GM12891 (cell line): ENCODE results near the gene RAB3C.
A peak's percentile ranks its signal among the peaks of the same experiment; 100 is the strongest.

Experiments
- DNase-seq: peaks from one replicate; pipeline ENCODE4 v3.0.0; 2011; ENCODE audit warnings: low spot score; ENCODE audit not compliant: insufficient read length
- FAIRE-seq: peaks from 2 replicates; lab custom pipeline; 2011; peaks lifted over from hg19 to GRCh38; lab: Jason Lieb, UNC
- PAX5 ChIP-seq: IDR thresholded peaks from 2 replicates; pipeline ENCODE4 v1.6.1; 2011; ENCODE audit warnings: low read length, moderate library complexity, mild to moderate bottlenecking; ENCODE audit not compliant: insufficient read depth, severe bottlenecking
- POLR2A ChIP-seq: IDR thresholded peaks from 2 replicates; pipeline ENCODE4 v1.6.1; 2011; ENCODE audit warnings: low read depth, low read length, control low read depth
- POLR2AphosphoS5 ChIP-seq: IDR thresholded peaks from 2 replicates; pipeline ENCODE4 v1.6.1; 2011; ENCODE audit warnings: low read depth, low read length, control low read depth
- POU2F2 ChIP-seq: IDR thresholded peaks from 2 replicates; pipeline ENCODE4 v1.6.1; 2011; ENCODE audit warnings: low read depth, mild to moderate bottlenecking, control low read depth, low read length, moderate library complexity
- SPI1 ChIP-seq: IDR thresholded peaks from 2 replicates; pipeline ENCODE4 v1.6.1; 2011; ENCODE audit warnings: low read depth, low read length, control low read depth
- TAF1 ChIP-seq: IDR thresholded peaks from 2 replicates; pipeline ENCODE4 v1.6.1; 2011; ENCODE audit warnings: low read depth, low read length, control low read depth

Gene RAB3C

DNA sequence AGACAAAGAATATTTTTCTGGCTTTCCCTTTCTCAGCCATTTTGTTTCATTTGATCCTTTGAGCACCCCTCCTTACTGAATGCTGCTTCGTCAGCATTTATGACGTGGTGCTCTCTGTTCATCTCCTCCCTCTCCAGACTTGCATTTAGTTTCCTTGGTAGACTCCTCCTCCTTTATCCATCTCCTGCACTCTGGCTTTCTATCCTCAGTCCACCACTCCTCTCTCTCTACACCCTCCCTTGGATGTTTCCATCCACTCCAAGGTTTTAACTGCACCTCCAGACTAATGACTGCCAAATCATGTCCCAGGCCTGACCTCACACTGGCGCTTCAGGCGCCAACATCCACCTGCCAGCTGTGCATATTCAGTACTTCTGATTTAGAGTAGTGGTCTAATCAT lies 245.4 kb downstream of the RAB3C start:
- no peak for FAIRE-seq
- no peak for DNase-seq
- no peak for TF ChIP-seq TAF1
- TF ChIP-seq PAX5: no peak
- no peak for TF ChIP-seq POU2F2
- no peak for TF ChIP-seq POLR2AphosphoS5
- no peak for TF ChIP-seq SPI1
- TF ChIP-seq POLR2A: no peak

DNA sequence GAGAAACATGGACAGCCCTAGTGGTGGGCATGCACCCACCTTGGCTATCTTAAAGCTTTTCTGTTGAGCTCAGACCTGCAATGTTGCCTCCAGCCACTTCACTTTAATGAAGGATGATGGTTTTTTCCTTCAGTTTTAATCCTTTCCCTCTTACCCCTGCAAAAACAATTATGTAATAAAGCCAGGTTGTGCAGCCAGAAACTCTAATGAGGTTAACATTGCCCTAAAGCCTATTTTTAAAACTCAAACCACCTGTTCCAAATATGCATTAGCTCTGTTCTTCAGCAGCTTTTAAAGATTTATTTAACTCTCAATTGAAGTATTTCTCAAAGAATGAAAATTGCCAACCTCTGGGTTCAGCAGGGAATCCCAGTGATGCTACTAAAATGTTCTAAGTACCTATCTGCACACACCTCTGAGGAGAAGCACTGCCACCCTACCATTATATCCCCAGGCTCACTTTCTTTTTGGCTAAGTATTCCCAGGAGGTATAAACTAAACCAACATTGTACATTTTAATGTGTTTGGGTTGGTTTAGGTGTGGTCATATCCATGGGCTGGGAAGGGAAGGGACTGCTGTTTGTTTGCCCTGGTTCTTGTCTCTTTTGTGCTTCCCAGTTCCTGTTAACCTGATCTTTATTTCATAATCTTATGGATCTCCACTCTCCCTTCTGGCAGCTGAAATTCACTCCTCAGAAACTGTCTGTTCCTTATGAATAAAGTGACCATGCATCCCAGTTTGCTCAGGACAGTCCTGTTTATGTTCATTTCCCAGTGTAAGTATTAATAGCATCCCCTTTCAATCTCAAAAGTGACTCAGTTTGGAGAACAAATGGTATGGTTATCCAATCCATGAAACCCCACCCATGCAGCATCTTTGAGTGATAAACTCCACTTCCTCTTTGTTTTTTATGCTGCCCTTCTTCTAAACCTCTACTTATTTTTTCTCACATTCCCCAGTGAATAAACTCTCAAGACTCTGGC lies 251.7 kb downstream of the RAB3C start:
- FAIRE-seq (no peak), DNase-seq (no peak)
- TF ChIP-seq PAX5 (no peak), SPI1 (0 out of 2 replicates have a peak, but pooled peaks have one; percentile 21), POLR2AphosphoS5 (no peak), POU2F2 (no peak), TAF1 (no peak), POLR2A (no peak)

DNA sequence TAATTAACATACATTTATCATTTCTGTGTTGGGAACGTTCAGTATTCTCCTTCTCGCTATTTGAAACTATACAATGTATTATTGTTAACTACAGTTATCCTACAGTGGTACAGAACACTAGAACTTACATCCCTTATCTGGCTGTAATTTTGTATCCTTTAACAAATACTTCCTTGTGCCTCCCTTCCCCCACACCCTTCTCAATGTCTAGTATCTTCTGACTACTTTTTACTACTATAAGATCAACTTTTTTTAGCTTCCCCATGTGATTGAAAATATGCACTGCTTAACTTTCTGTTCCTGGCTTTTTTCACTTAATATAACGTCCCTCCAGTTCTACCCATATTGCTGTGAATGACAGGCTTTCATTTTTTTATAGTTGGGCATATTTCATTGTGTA lies 253.5 kb downstream of the RAB3C start:
- no peak for TF ChIP-seq POLR2AphosphoS5
- TF ChIP-seq PAX5: no peak
- TF ChIP-seq POU2F2: no peak
- TF ChIP-seq POLR2A: no peak
- TF ChIP-seq SPI1: no peak
- no peak for TF ChIP-seq TAF1
- FAIRE-seq: no peak
- no peak for DNase-seq

DNA sequence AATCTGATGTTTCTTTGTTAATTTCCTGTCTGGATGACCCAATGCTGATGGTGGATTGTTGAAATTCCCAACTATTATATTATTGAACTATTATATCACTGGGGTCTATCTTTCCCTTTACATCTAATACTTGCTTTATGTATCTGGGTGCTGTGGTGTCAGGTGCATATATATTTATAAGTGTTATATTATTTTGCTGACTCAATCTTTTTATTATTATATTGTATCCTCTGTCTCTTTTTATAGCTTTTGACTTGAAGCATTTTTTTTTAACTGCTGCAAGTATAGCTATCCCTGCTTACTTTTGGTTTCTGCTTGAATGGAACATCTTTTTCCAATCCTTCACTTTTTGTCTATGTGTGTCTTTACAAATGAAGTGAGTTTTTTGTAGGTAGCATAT lies 255.9 kb downstream of the RAB3C start:
- TF ChIP-seq TAF1 (no peak), POLR2A (no peak), PAX5 (no peak), POLR2AphosphoS5 (no peak), SPI1 (no peak), POU2F2 (no peak)
- no peak for FAIRE-seq

DNA sequence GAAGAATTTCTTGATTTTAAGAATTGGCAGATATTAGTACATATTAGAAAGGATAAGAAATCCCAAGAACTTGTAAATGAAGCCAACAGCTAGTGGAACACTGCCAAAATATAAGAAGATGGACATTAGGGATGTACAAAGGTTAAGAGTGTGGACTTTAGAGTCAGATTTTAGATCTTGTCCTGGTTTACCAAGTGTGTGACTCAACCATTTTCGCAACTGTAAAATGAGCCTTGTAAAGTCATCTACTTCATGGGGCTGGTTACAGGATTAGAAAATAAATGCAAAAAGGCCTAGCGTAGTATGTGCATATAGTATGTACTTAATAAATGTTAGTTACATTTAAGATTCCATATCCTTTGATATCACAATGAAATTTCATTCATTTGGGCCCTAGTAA lies 260.0 kb downstream of the RAB3C start:
- DNase-seq: no peak
- TF ChIP-seq SPI1 (no peak), POLR2A (no peak), TAF1 (no peak), PAX5 (no peak), POLR2AphosphoS5 (no peak), POU2F2 (no peak)
- FAIRE-seq: no peak

More for the DNA sequence above, 255.9 kb downstream of the RAB3C start:
- DNase-seq: no peak

DNA sequence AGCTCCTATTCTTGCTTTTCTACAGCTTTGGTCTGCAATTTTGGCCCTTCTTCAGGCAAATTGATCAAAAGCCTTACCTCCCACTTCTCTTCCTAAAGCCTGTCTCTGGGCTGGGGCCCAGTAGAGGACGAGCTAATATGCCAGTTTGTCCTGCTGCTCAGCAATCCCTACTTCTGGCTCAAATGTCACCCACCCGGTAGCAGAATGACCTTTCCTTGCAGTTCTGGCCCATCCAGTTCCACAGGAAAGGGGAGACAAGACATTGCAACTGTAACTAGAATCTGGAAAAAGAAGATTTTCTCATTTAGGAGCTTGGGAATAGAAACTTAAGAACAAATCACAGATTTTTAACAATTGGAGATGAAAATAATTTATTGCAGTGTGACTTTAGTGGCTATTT lies 261.5 kb downstream of the RAB3C start:
- FAIRE-seq (no peak), DNase-seq (no peak)
- TF ChIP-seq POLR2AphosphoS5: no peak
- no peak for TF ChIP-seq TAF1
- no peak for TF ChIP-seq PAX5
- TF ChIP-seq SPI1: no peak
- no peak for TF ChIP-seq POLR2A
- TF ChIP-seq POU2F2: no peak

DNA sequence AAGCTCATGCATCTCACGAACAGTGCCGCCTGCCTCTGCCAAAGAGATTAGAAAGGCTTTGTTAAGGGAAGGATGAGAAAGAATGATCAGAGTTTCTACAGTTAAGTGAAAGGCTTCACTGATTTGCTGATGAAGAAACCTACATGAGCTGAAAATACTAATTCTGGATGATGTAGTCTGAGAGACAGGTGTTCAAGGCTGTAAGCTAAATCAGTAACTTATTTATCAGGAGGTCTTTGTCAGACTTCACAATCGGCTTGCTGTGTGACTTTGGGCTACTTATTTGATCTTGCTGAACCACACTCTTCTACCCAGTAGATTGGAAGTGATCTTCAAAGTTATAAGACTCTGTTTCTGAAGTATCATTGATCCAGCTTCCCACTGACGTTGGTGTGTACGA lies 264.2 kb downstream of the RAB3C start:
- no peak for DNase-seq
- no peak for FAIRE-seq
- no peak for TF ChIP-seq POLR2AphosphoS5
- no peak for TF ChIP-seq PAX5
- TF ChIP-seq TAF1: no peak
- TF ChIP-seq POU2F2: no peak
- no peak for TF ChIP-seq POLR2A
- TF ChIP-seq SPI1: no peak

DNA sequence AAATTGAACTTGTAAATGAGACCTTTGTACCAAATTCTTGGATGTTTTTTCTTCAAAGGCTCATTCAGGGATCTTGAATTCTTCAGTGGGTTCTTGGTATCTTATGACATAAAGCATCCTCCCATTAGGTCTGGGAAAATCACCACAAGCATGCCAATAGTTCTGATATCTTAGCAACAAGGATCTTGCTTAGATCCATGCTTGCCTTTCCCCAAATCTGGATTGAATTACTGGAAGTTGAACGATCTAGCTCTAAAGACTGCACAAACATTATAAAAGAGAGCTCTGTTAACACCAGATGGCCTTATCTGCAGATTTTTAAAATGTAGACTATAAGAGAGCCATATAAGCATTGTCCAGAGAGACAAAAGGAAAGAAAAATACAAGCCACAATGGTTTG lies 266.3 kb downstream of the RAB3C start:
- FAIRE-seq: no peak
- no peak for DNase-seq
- TF ChIP-seq TAF1 (no peak), PAX5 (no peak), POLR2AphosphoS5 (no peak), SPI1 (no peak), POLR2A (no peak), POU2F2 (no peak)

DNA sequence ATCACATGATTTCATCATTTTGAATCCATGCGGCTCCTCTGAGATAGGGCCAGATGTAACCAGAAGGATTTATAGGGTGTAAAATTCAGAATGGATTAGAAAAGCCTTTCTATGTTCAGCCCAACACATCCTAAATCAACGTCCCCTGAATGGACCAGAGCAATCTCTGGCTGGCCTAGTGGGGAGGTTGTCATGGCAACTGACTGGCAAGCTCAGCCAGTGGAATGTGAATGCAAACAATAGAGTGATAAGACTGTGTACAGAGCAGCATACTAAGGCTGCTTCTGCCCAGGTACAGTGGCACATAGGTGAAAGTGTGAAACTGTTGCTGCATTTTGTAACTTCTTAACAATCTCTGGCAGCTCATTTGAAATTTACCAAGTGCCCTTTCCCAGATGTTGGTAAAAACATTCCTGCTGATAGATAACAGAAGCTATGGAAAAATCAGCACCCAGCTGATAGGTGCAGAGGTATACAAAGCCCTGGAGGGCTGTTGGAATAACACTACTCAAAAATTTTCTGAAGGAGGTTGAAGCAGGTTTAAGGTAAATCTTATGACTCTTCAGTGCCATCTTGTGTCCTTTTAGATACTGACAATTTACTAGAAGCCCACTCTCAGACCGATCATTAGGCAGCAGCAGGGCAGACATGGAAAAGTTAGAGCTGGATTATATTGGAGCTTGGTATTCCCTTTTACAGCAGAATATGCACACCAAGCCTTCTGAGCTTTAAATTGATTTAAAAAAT lies 267.2 kb downstream of the RAB3C start:
- peak; percentile 6 for DNase-seq
- no peak for TF ChIP-seq POLR2AphosphoS5
- TF ChIP-seq TAF1: no peak
- TF ChIP-seq POU2F2: no peak
- no peak for TF ChIP-seq PAX5
- TF ChIP-seq SPI1: no peak
- no peak for FAIRE-seq
